ENCODE results near the gene BEST4. TPM values are rescaled to one million over a fixed set of nuclear protein-coding genes. Genes with fewer than 3 reads are reported as not detected.

The BEST4 gene
- total RNA-seq, 1 experiment from 2014 or later = 0.40 TPM

DNA sequence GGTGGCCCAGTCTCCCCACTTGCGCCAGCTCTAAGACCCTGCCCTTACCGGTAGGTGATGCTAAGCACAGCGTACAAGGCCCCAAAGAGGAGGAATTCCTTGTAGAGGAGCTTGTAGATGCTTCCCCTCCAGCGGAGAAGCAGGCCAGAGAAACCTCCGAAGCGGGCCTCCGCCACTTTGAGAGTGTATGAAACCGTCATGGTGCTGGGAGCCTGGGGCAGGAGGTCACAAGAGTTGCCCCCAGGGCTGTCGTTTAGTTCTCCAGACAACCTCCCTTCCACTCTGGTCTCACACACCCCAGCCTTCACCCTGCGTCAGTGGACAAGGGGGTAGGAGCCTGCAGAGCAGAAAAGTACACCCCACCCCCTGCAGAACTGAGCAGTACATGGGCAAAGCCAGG is 464 bp downstream of the BEST4 start:
- Mint-ChIP-seq H3K9me3 (ENCODE audit: low read depth, unreplicated experiment) (no peaks in the 10 kb centered on the region), H3K36me3 (ENCODE audit: insufficient read depth, unreplicated experiment) (peaks cover 12% of the 10 kb centered on the region), H3K27me3 (ENCODE audit: unreplicated experiment) (no peaks in the 10 kb centered on the region), H3K4me1 (ENCODE audit: low read depth, unreplicated experiment) (no peaks in the 10 kb centered on the region), H3K4me3 (ENCODE audit: low read depth, unreplicated experiment) (no peak overlapping the region), H3K27ac (ENCODE audit: unreplicated experiment) (no peak overlapping the region)
- TF ChIP-seq CTCF (IDR thresholded peaks at IDR 0.05; ENCODE audit: unreplicated experiment) = no peak
- CTCF ChIA-PET = interaction anchor here (1.4 kb wide), 1 partner anchor 9 kb away, joined by 3 read pairs; no protein-coding TSS in a partner anchor
- no TSS peak for BruUV-seq (replicated peaks)
- intact Hi-C loops (cut with micrococcal nuclease; ENCODE audit: unreplicated experiment) = no loop called here
- no peak for DNase-seq

DNA sequence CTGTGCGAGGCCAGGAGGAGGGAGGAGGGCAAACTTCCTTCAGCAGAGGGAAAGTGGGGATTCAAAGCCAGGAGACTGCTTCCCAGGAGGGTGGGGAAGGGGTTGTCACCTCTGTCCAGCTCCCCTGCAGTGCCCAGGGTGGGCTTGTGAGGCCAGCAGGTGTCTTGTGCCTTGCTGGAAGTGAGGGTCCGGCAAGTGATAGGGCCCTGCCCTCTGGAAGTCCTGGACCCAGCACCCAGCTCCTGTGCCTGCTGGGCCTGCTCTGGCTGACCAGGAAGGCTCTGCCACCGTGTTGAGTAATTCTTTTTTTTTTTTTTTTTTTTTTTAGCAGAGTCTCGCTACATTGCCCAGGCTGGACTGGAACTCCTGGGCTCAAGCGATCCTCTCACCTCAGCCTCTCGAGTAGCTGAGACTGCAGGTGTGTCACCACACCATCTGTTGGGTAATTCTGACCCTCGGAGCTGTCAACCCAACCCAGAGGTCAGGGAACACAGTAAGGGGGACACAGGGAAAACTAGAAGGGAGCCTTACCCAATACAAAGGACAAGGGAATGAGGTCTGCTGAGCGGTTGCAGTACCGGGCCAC is 1.0 kb downstream of the BEST4 start:
- Mint-ChIP-seq H3K27me3 (ENCODE audit: unreplicated experiment) (no peaks in the 10 kb centered on the region), H3K36me3 (ENCODE audit: insufficient read depth, unreplicated experiment) (peaks cover 17% of the 10 kb centered on the region), H3K27ac (ENCODE audit: unreplicated experiment) (no peak overlapping the region), H3K9me3 (ENCODE audit: low read depth, unreplicated experiment) (no peaks in the 10 kb centered on the region), H3K4me3 (ENCODE audit: low read depth, unreplicated experiment) (no peak overlapping the region), H3K4me1 (ENCODE audit: low read depth, unreplicated experiment) (no peaks in the 10 kb centered on the region)
- no TSS peak for BruUV-seq (replicated peaks)
- CTCF ChIA-PET = interaction anchor here (0.9 kb wide), 1 partner anchor 553 kb away, joined by 3 read pairs; no protein-coding TSS in a partner anchor
- DNase-seq = no peak
- no peak for TF ChIP-seq CTCF (IDR thresholded peaks at IDR 0.05; ENCODE audit: unreplicated experiment)
- intact Hi-C loops (cut with micrococcal nuclease; ENCODE audit: unreplicated experiment) = no loop called here

- TF ChIP-seq CTCF (IDR thresholded peaks at IDR 0.05; ENCODE audit: unreplicated experiment) = peak; percentile 94
- Mint-ChIP-seq H3K4me3 (ENCODE audit: low read depth, unreplicated experiment) (no peak overlapping the region), H3K9me3 (ENCODE audit: low read depth, unreplicated experiment) (no peaks in the 10 kb centered on the region), H3K27ac (ENCODE audit: unreplicated experiment) (no peak overlapping the region), H3K36me3 (ENCODE audit: insufficient read depth, unreplicated experiment) (peaks cover 23% of the 10 kb centered on the region), H3K4me1 (ENCODE audit: low read depth, unreplicated experiment) (no peaks in the 10 kb centered on the region), H3K27me3 (ENCODE audit: unreplicated experiment) (no peaks in the 10 kb centered on the region)
- BruUV-seq (replicated peaks) = no TSS peak
- intact Hi-C loops (cut with micrococcal nuclease; ENCODE audit: unreplicated experiment) = no loop called here
- CTCF ChIA-PET = interaction anchor here (0.9 kb wide), 1 partner anchor 553 kb away, joined by 3 read pairs; no protein-coding TSS in a partner anchor
- DNase-seq = peak; percentile 76
Measured at GRCh38 chr1:44786138-44786840, 1.7 kb downstream of the BEST4 start.

DNA sequence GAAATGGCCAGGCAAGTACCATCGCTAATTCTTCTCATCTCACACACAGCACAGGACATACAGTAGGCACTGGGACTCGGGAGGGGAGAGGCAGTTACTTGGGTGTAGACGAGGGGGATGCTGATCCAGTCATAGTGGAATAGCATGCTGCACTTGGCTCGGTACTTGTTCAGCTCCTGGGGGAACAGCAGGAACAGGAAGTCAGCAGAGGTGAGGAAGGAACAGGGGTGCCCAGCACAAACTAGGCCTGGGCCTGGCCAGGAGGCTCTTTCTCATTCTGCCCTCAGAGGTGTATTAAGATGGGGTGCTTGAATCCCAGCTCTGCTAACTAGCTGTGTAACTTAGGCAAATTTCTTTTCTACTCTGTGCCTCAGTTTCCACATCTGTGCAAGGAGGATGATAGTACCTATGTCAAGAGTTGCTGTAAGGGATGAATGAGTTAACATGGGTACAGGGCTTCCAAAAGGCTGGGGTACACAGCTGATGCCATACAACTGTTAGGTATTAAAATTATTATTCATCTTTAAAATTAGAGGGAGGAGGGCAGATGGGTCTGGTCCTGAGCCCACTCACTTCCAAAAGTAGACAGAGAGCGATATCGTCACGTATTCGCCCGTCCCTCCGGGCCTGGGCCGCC is 2.4 kb downstream of the BEST4 start:
- Mint-ChIP-seq H3K27me3 (ENCODE audit: unreplicated experiment) (no peaks in the 10 kb centered on the region), H3K4me1 (ENCODE audit: low read depth, unreplicated experiment) (no peaks in the 10 kb centered on the region), H3K27ac (ENCODE audit: unreplicated experiment) (no peak overlapping the region), H3K4me3 (ENCODE audit: low read depth, unreplicated experiment) (no peak overlapping the region), H3K9me3 (ENCODE audit: low read depth, unreplicated experiment) (no peaks in the 10 kb centered on the region), H3K36me3 (ENCODE audit: insufficient read depth, unreplicated experiment) (peaks cover 30% of the 10 kb centered on the region)
- CTCF ChIA-PET = no interaction called here
- no peak for TF ChIP-seq CTCF (IDR thresholded peaks at IDR 0.05; ENCODE audit: unreplicated experiment)
- intact Hi-C loops (cut with micrococcal nuclease; ENCODE audit: unreplicated experiment) = no loop called here
- BruUV-seq (replicated peaks) = no TSS peak
- DNase-seq = no peak

Measured in Calu3 (cell line).